ENCODE data around the gene GNG3.
"Not testable (repeated sequence)": the region's sequence is repeated elsewhere in the genome, so short reads cannot be mapped to it uniquely, and the experiment has no call there.

The GNG3 gene

DNA sequence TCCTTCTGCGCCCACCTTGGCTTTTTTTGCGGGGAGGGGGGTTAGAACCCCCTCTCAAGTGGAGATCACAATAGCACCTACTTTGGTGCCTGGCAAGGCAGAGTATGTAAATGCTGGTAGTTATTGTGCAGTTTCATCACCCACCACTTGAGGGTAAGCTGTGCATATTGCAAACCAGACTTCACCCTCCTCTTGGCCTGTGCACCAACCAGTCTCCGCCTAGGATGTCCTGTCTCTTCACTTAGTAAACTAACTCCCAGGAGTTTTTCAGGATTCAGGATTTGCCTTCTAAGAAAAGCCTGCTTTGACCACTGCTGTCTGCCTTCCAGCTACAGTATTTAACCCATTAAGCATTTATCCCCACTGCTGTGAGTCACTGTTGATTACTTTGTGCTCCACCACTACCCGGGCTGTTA is 26.6 kb upstream of the GNG3 start:
- peak in 5 of 42 donors; percentile 11 to 45 (median 26) for DNase-seq
- intact Hi-C loops (cut with DNase I) = no loop called here

GRCh38 chr11:62682518-62682917 is 25.0 kb upstream of the GNG3 start:
- DNase-seq = no peak

GRCh38 chr11:62687508-62688396 is 19.7 kb upstream of the GNG3 start:
- DNase-seq = no peak
- intact Hi-C loops (cut with DNase I) = no loop called here

More at GRCh38 chr11:62682518-62682917, 25.0 kb upstream of the GNG3 start:
- intact Hi-C loops (cut with DNase I) = no loop called here

- DNase-seq = no peak
- intact Hi-C loops (cut with DNase I) = no loop called here
These were observed 19.0 kb upstream of the GNG3 start for GRCh38 chr11:62688491-62688890.

DNA sequence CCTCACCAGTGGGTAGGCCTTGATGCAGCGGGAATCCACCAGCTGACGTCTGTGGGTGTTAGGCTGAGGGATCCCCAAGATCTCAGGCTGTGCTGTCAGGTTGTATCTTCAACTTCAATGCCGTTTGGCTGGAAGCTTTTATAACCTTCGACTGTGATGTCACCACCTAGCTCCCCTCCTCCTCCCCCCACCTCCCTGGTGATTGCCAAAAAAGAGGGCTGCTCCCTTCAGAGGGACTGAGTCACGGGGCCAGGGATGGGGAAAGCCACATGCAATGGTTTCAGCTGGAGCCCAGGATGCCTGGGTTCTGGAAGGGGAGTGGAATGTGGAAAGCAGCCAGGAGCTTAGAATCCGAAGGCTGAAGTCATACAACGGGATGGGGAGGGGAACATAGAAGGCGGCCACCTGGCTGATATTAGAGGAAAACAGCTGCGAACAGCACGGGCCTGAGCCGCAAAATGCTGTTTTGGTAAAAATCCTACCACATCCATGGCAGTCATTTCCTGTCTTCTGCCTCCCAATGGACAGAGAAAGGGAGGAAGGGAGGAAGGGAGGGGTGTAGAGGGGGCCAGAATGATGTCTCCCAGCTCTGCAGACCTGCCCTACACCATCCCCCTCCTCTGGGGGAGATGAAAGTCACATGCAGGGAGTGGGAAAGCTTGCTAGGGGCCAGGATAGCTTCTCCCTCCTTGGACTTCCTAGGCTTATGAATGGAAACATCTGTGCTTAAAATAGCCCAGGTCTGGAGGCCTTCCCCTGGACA is 17.9 kb upstream of the GNG3 start, which contains the start of gene LRRN4CL:
Gene LRRN4CL (minus strand): TSS at position 110 of the 763 bp plus-strand sequence. CDS start 1,022 bp downstream, outside the sequence.
- DNase-seq = peak; percentile 29 to 91 (median 69)
- intact Hi-C loops (cut with DNase I) = no loop called here

DNA sequence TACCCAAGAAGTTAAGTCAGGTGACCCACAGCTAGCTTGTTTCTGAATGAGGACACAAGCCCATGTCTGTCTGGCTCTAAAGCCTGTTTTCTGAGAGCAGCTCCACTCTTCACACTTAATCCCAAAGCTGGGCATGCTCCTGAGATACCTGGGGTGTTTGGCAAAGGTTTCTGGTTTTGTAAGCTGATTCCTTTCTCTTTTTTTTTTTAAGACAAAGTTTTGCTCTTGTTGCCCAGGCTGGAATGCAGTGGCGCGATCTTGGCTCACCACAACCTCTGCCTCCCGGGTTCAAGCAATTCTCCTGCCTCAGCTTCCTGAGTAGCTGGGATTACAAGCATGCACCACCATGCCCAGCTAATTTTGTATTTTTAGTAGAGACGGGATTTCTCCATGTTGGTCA is 13.9 kb upstream of the GNG3 start:
- DNase-seq; intact Hi-C loops (cut with DNase I): not testable (repeated sequence)

GRCh38 chr11:62694455-62695167 is 12.9 kb upstream of the GNG3 start:
- peak; percentile 39 to 91 (median 76) for DNase-seq
- intact Hi-C loops (cut with DNase I) = no loop called here

GRCh38 chr11:62702246-62702645 is 5.2 kb upstream of the GNG3 start:
- intact Hi-C loops (cut with DNase I) = loop anchor here (10.0 kb wide), 1 partner anchor 307 kb away; no protein-coding TSS in a partner anchor
- no peak for DNase-seq

GRCh38 chr11:62703921-62704320 is 3.6 kb upstream of the GNG3 start:
- intact Hi-C loops (cut with DNase I) = loop anchor here (10.0 kb wide), 1 partner anchor 309 kb away; no protein-coding TSS in a partner anchor

GRCh38 chr11:62705413-62705812 is 2.1 kb upstream of the GNG3 start:
- no peak for DNase-seq
- intact Hi-C loops (cut with DNase I) = loop anchor here (10.0 kb wide), 1 partner anchor 311 kb away; no protein-coding TSS in a partner anchor

More at GRCh38 chr11:62703921-62704320, 3.6 kb upstream of the GNG3 start:
- not testable (repeated sequence) for DNase-seq

GRCh38 chr11:62705880-62706849 is 1.3 kb upstream of the GNG3 start:
- peak; percentile 91 to 99 (median 97) for DNase-seq
- intact Hi-C loops (cut with DNase I) = loop anchor here (10.0 kb wide), 1 partner anchor 311 kb away; no protein-coding TSS in a partner anchor

- intact Hi-C loops (cut with DNase I) = loop anchor here (10.0 kb wide), 1 partner anchor 312 kb away; no protein-coding TSS in a partner anchor
- peak in 1 of 42 donors; percentile 39 for DNase-seq
These were observed 627 bp upstream of the GNG3 start for GRCh38 chr11:62706850-62707247.

- intact Hi-C loops (cut with DNase I) = loop anchor here (2.0 to 10.0 kb wide), 2 partner anchors 18 to 314 kb away; partner anchors contain the start of gene HNRNPUL2
- DNase-seq = peak in 3 of 42 donors; percentile 5 to 38 (median 30)
These were observed 916 bp downstream of the GNG3 start for GRCh38 chr11:62708392-62708791.

DNA sequence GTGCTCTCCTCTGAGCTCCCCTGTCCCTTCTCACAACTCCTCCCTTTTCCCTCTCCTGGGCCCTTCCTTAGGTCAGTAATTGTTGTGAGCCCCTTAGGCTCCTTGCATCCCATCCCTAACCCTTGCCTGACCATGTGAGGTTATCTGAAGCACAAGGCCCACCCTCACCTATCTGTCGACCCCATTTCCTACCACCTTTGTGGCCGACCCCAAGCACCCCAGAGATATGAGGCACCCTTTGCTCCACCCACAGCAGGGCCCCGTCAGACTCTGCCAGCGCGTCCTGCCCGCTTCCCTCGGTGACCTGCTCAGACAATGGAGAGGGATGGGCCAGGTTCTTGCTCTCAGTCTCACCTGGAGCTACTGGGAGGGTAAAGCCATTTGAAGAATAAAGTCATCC is 1.3 kb downstream of the GNG3 start:
- intact Hi-C loops (cut with DNase I) = loop anchor here (2.0 to 10.0 kb wide), 2 partner anchors 18 to 314 kb away; partner anchors contain the start of gene HNRNPUL2
- peak in 13 of 42 donors; percentile 16 to 52 (median 35) for DNase-seq

DNA sequence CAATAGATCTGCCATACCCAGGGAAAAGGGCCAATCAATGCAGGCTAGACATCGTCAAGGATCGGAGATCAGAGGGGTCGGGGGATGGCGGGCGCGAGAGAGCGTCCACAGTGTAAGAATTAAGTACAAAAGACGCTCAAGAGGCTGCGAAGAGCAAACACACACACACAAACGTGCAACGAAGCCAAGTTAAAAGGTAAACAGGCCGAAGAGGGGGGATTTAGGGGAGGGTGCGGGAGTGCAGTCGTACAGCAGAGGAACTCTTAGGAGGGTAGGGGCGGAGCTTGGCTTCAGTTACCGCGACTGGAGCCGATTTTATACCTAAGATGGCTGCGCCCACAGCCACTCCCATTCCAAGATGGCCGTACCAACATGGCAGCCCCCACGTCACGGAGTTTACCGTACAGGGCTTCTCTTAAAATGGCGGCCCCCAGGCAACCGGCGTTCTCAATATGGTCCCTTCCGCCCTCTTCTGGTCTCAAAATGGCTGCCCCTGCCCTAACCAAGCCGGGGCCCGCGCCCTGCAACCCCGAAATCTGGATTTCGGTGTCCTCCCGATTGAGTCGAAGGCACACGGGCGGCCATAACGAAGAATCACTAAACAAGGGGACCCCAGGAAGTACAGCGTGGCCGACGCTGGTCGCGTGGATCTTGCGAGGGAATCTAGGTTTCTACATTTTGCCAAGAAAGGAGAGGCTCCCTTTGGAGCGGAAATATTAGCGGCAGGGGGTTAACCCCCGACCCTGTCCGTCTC is 1.9 kb downstream of the GNG3 start:
- peak; percentile 94 to 99 (median 98) for DNase-seq
- intact Hi-C loops (cut with DNase I) = loop anchor here (2.0 to 10.0 kb wide), 2 partner anchors 17 to 315 kb away; partner anchors contain the start of gene HNRNPUL2

- intact Hi-C loops (cut with DNase I) = no loop called here
These were observed 2.5 kb downstream of the GNG3 start for GRCh38 chr11:62710001-62710345.

More at GRCh38 chr11:62710001-62710345, 2.5 kb downstream of the GNG3 start:
- no peak for DNase-seq
